ENCODE measurements around the gene MTR. TPM values are rescaled to one million over a fixed set of nuclear protein-coding genes. Genes with fewer than 3 reads are reported as not detected.

MTR gene
- total and polyA plus RNA-seq, 9 of the 15 experiments (the other 6 are each of a cell fraction or from before 2014, with no cell fraction given): 3.4 to 44.3 (median 20.3) TPM

- TF ChIP-seq ZBTB26 (CRISPR knock-in tag; IDR thresholded peaks at IDR 0.05) (no peak), MLX (CRISPR knock-in tag; conservative IDR thresholded peaks at IDR 0.05) (peak; percentile 75 to 95; a peak in 2 of 4 replicates), ZNF318 (IDR thresholded peaks at IDR 0.05; ENCODE audit: borderline replicate concordance in 1 of 2, low read depth in 1 of 2) (no peak), ZNF175 (CRISPR knock-in tag; IDR thresholded peaks at IDR 0.05; ENCODE audit: low read depth) (peak; percentile 76; the same call in 1 of the 2 replicates), BRF2 (IDR thresholded peaks at IDR 0.05; ENCODE audit: borderline replicate concordance, insufficient read depth, insufficient read length) (no peak), RERE (CRISPR knock-in tag; IDR thresholded peaks at IDR 0.05; ENCODE audit: borderline replicate concordance) (peak; percentile 23; the same call in 1 of the 2 replicates), POU5F1 (IDR thresholded peaks at IDR 0.05; ENCODE audit: borderline replicate concordance, low read depth, low read length, partially characterized antibody) (no peak), HDGF (IDR thresholded peaks at IDR 0.05) (no peak)
These were observed at the start of gene MTR (continued) for GRCh38 chr1:236795035-236795756.

Measured in K562 (cell line).